Measurements from ENCODE around the gene MAPKBP1. TPM values are rescaled to one million over a fixed set of nuclear protein-coding genes. Genes with fewer than 3 reads are reported as not detected.

Gene MAPKBP1
- total RNA-seq, 4 donors from 2014 or later: 35.3 to 64.4 (median 47.7) TPM

DNA sequence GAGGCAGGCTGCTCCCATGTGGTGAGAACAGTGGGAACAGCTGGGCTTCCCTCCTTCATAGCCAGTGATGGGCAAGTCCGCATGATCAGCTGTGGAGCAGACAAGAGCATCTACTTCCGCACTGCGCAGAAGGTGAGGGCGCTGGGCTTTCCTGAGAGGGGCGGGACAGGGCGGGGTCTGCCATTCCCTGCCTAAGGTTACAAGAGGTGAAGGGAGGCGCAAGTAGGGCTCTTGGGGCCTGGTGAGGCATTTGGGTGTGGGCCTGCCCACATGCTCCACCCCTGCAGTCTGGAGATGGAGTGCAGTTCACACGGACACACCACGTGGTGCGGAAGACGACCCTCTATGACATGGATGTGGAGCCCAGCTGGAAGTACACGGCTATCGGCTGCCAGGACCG is 43.0 kb downstream of the MAPKBP1 start:
- intact Hi-C loops (cut with DNase I; ENCODE audit: low total_unique reads): no loop called here
- peak in 1 of 2 donors; percentile 82 for DNase-seq (ENCODE audit: low spot score in 2 of 2)
- TF ChIP-seq POLR2A (IDR thresholded peaks at IDR 0.05): no peak
- TF ChIP-seq, protein P1, sequence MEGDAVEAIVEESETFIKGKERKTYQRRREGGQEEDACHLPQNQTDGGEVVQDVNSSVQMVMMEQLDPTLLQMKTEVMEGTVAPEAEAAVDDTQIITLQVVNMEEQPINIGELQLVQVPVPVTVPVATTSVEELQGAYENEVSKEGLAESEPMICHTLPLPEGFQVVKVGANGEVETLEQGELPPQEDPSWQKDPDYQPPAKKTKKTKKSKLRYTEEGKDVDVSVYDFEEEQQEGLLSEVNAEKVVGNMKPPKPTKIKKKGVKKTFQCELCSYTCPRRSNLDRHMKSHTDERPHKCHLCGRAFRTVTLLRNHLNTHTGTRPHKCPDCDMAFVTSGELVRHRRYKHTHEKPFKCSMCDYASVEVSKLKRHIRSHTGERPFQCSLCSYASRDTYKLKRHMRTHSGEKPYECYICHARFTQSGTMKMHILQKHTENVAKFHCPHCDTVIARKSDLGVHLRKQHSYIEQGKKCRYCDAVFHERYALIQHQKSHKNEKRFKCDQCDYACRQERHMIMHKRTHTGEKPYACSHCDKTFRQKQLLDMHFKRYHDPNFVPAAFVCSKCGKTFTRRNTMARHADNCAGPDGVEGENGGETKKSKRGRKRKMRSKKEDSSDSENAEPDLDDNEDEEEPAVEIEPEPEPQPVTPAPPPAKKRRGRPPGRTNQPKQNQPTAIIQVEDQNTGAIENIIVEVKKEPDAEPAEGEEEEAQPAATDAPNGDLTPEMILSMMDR (IDR thresholded peaks at IDR 0.05): no peak
- H3K4me3 ChIP-seq (ENCODE audit: low read depth, poor library complexity, severe bottlenecking): no peak overlapping the region
- WGBS, 2 donors: 75 to 79% methylated on average over 7 to 14 of the region's 14 CpGs

DNA sequence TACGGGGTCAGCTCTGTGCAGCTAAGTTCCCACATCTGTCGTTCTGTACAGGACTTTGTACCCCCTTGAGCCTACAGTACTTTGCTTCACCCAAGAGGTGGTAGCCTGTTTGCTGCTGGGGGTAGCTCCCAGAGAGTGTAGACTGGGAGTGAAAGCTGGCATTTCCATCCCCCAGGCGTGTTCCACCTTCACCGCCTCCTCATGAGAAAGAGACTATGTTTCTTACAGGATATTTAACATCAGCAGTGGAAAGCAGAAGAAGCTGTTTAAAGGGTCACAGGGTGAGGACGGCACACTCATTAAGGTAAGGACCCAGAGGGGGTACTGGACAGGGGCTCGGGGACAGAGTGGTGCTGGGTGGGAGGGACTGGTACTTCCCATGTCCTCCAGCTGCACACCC is 43.5 kb downstream of the MAPKBP1 start:
- intact Hi-C loops (cut with DNase I; ENCODE audit: low total_unique reads): no loop called here

DNA sequence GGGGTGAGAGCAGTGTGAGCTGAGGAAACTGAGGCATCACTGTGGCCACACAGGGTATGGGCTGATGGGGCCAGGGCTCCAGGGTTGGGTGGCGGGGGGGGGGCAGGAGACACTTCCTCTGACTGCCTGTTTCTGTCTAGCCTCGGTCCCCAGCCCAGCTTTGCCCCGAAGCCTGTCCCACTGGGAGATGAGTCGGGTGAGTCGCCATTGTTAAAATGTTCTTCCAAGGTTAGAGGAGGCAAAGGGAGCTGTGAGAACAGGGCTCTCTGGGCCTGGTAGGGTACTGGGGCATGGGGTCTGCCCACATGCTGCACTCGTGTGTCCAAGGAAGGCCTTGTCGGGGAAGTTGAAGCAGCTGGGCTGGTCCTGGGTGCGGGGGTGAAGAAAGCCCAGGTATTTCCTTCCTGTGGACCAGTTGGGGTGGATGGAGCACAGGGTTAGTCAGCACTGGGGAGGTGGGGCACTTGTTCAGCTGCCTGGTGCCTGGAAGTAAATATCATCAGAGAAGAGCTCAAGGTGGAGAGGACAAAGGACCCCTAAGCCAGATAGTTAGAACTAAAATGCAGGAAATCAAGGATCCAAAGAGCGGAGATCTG is 45.3 kb downstream of the MAPKBP1 start:
- intact Hi-C loops (cut with DNase I; ENCODE audit: low total_unique reads): no loop called here
- TF ChIP-seq POLR2A (IDR thresholded peaks at IDR 0.05): no peak
- TF ChIP-seq, protein P1 (IDR thresholded peaks at IDR 0.05): no peak
- no peak for DNase-seq (ENCODE audit: low spot score in 2 of 2)
- 83 to 92% methylated on average over 8 to 9 of the region's 9 CpGs for WGBS, 2 donors
- no peak overlapping the region for H3K4me3 ChIP-seq (ENCODE audit: low read depth, poor library complexity, severe bottlenecking)

More for the DNA sequence above, 43.5 kb downstream of the MAPKBP1 start:
- WGBS, 2 donors: 86 to 89% methylated on average over 6 of the region's 6 CpGs
- TF ChIP-seq, protein P1 (IDR thresholded peaks at IDR 0.05): no peak
- TF ChIP-seq POLR2A (IDR thresholded peaks at IDR 0.05): no peak
- no peak for DNase-seq (ENCODE audit: low spot score in 2 of 2)
- H3K4me3 ChIP-seq (ENCODE audit: low read depth, poor library complexity, severe bottlenecking): no peak overlapping the region

DNA sequence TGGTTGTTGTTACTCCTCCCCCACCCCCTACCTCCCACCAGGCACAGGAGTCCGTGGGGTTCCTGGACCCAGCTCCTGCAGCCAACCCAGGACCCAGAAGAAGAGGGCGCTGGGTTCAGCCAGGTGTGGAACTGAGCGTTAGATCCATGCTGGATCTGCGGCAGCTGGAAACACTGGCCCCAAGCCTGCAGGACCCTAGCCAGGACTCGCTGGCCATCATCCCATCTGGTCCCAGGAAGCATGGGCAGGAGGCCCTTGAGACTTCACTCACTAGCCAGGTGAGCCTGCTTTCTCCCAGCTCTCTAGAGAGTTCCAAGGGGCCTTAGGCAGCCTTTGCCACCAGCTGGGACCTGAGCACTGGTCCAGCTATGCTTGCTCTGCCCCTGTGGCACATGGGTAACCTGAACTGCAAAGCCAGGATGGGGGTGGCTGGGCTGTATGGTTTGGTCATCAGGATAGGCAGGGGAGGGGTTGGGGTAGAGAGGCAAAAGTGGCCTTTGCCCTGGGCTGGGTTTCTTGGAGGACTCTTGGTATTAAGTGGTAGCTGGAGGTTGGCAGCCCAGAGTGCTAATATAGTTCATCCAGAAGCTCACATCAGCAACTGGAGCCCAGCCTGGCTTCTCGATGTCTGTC is 46.6 kb downstream of the MAPKBP1 start:
- 66 to 70% methylated on average over 4 to 6 of the region's 6 CpGs for WGBS, 2 donors
- H3K4me3 ChIP-seq (ENCODE audit: low read depth, poor library complexity, severe bottlenecking): no peak overlapping the region
- no peak for DNase-seq (ENCODE audit: low spot score in 2 of 2)
- TF ChIP-seq, protein P1 (IDR thresholded peaks at IDR 0.05): no peak
- no peak for TF ChIP-seq POLR2A (IDR thresholded peaks at IDR 0.05)
- intact Hi-C loops (cut with DNase I; ENCODE audit: low total_unique reads): no loop called here

DNA sequence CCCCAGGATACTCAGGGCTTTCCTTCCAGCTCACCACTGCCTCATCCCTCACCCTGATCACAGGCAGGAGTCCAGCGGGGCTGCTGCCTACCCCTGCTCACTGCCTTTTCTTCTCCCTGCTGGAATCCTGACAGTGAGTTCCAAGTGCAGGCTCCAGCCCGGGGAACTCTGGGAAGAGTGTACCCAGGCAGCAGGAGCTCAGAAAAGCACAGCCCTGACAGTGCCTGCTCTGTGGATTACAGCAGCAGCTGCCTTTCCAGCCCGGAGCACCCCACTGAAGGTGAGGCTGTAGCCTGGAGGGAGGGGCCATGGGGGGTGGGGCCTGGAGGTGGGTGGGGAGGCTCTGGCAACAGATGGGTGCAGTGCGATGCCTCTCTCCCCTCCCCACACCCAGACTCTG is 47.5 kb downstream of the MAPKBP1 start:
- TF ChIP-seq, protein P1 (IDR thresholded peaks at IDR 0.05): no peak
- no peak for TF ChIP-seq POLR2A (IDR thresholded peaks at IDR 0.05)
- H3K4me3 ChIP-seq (ENCODE audit: low read depth, poor library complexity, severe bottlenecking): no peak overlapping the region
- WGBS, 2 donors: 64 to 67% methylated on average over 4 of the region's 4 CpGs
- intact Hi-C loops (cut with DNase I; ENCODE audit: low total_unique reads): no loop called here
- DNase-seq (ENCODE audit: low spot score in 2 of 2): no peak
